GM19239 (cell line): Measurements from ENCODE around the gene CBLN3.

Experiments
- DNase-seq: peaks from one replicate; pipeline ENCODE4 v3.0.0; 2011; ENCODE audit warnings: low spot score; ENCODE audit not compliant: insufficient read length
- FAIRE-seq: peaks from 2 replicates; lab custom pipeline; 2011; peaks lifted over from hg19 to GRCh38; lab: Jason Lieb, UNC

CBLN3 gene

DNA sequence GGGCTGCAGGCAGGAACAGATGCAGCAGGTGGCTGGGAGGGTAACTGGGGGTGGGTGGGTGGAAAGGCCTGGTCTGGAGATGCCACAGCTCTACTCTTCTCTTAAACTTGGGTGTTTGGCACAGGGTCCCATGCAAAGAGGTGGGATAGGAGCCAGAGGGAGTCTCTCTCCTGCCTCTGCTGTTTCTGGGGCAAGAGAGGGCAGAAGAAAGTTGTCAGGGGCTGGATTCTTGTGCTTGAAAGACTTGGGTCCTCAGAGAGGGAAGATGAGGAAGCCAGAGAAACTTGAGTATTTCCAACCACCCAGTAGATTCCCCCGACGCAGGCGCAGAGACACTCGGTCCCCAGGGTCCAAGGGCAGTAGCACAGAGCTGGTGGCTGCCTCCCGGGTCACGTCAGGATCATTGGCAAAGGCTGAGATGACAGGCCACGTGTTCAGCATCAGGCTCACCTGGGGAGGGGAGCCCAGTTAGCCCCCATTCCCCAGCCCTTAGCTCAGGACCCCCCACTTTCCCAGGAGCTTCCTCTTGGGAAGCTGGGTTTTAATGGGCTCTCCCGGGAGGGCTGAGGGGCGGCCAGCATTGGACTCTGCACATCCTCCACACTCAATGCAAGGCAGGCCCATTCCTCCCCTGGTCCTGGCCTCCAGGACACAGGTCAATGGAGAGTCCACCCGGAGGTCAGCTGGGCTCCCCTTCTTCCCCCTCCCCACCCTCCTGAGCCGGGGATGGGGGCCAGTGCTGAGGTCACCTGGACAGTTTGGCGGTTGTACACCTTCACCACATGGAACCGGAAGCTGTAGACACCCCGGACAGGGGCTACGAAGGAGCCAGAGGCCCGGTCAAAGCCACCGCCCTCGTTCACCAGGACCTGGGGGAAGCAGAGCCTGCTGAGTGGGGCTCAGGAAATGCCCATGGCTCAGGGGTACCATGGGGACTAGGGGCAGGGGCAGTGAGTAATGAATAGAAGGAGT lies 1.6 kb downstream of the CBLN3 start:
- FAIRE-seq: no peak
- no peak for DNase-seq

- FAIRE-seq: no peak
- no peak for DNase-seq
These were observed 2.4 kb downstream of the CBLN3 start for GRCh38 chr14:24426912-24427536.

GRCh38 chr14:24426150-24426911 lies 3.1 kb downstream of the CBLN3 start:
- FAIRE-seq: no peak
- no peak for DNase-seq

GRCh38 chr14:24425704-24426103 lies 3.8 kb downstream of the CBLN3 start:
- no peak for FAIRE-seq
- no peak for DNase-seq

DNA sequence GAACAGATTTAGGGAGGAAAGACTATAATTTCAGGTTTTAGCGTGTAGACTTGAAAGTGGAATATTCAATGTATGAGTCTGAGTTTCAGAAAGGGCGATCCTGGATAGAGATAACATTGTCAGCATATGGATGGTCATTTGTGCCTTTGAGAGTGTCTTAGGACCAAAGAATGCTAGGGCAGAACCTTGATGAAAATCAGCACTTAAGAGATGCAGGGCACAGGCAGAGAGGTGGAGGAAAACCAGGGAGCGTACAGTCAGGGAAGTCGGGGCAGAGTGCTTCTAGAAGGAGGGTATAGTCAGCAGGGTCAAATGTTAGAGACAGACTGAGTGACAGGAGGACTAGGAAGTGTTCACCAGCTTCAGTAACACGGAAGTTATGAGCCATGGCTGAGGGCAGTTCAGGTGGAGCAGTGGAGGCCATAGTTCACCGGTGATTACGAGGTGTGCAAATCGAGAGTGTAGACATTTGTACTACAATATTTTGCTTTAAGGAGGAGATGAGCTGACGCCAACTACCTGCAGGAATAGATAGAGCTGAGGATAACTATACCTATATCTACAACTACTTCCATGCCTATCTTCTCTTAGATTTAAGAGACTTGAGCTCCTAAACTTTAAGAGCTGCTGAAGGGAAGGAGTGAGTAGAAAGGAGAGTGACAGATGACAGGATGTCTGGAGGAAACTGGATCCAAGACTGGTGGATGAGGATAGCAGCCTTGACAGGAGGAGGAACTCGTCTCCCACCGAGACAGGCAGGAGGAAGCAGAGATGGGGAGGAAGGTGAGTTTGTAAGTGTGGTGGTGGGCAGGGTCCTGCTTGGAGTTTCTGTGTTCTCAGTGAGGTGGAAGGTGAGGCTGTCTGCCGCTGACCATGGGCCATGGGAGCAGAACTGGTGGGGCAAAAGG lies 6.5 kb downstream of the CBLN3 start:
- FAIRE-seq (peak; percentile 28), DNase-seq (no peak)

DNA sequence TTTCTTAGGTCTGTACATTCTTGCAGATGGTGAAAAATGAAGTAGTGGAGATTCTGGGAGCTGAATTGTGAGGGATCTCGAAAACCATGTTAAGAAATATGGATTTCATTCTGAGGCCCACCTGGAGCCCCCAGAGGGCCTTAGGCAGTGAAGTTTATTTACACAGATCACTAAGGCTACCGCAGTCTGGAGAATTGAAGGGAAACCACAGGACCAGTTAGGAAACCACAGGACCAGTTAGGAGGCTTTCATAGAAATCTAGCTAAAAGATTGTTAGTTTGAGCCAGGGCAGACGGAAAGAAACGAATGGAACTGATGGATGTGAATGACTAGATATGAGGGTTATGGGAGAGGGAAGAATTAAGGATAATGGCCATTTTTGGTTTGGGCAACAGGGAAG lies 7.2 kb downstream of the CBLN3 start:
- FAIRE-seq: peak; percentile 54
- no peak for DNase-seq

DNA sequence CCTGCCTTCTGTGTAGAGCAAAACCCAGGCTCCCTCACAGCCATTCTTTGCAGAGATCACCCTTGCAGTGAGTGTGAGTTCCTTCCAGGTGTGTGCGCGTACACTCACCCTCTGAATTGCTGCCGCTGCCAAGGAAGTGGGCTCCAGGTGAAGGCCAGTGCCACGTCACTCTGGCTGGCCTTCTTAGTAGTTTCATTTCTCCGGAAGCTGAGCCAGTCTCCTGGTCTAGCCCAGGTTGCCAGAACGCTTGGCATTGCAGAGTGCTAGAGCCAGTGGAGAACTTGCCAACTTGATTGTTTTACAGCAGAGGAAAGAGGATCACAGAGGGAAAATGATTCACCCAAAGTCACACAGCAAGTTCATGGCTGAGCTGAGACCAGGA lies 11.0 kb downstream of the CBLN3 start:
- DNase-seq: no peak
- no peak for FAIRE-seq

GRCh38 chr14:24417832-24418491 lies 11.5 kb downstream of the CBLN3 start:
- FAIRE-seq: no peak
- no peak for DNase-seq

DNA sequence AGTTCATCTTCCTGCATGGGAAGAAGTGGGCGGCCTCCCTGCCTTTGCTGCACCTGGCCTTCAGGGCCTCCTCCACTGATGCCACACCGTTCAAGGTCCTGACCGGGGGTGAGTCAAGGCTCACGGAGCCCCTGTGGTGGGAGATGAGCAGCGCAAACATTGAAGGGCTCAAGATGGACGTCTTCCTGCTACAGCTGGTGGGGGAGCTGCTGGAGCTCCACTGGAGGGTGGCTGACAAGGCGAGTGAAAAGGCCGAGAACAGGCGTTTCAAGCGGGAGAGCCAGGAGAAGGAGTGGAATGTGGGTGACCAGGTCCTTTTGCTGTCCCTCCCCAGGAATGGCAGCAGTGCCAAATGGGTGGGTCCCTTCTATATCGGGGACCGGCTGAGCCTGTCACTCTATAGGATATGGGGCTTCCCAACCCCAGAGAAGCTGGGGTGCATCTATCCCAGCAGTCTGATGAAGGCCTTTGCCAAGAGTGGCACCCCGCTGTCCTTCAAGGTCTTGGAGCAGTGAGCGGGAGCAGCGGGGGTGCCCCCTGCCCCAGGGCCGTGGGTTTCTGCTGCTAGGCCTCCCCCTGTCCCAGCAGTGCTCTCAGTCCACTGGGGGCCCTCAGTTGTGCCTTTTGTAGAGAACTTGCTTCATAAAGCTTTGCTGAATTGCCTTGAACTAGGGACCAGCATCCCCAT lies 12.4 kb downstream of the CBLN3 start:
- FAIRE-seq: no peak
- DNase-seq: no peak

- DNase-seq (no peak), FAIRE-seq (no peak)
These were observed 13.1 kb downstream of the CBLN3 start for GRCh38 chr14:24416254-24416931.

- no peak for DNase-seq
- FAIRE-seq: no peak
These were observed 13.8 kb downstream of the CBLN3 start for GRCh38 chr14:24415421-24416253.

GRCh38 chr14:24414732-24415420 lies 14.6 kb downstream of the CBLN3 start:
- FAIRE-seq (no peak), DNase-seq (no peak)

DNA sequence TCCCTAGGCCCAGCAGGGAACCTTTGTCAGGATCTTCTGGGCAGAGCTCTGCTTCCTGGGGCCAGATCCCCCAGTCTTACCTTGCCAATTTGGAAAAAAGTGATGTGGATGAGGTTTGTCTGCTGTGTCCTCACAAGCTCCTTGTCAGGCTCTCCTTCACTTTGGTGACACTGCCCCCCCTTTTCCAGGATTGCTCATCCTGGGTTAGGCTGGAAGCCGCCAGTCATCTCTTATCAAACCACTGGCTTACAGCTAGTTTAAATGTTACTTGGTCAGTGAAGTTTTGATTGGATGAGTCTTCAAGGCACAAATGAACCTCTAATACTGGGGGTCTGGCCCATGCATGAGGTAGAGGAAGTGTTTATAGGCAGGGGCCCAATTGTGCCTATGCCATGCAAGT lies 15.4 kb downstream of the CBLN3 start:
- no peak for FAIRE-seq
- DNase-seq: no peak

DNA sequence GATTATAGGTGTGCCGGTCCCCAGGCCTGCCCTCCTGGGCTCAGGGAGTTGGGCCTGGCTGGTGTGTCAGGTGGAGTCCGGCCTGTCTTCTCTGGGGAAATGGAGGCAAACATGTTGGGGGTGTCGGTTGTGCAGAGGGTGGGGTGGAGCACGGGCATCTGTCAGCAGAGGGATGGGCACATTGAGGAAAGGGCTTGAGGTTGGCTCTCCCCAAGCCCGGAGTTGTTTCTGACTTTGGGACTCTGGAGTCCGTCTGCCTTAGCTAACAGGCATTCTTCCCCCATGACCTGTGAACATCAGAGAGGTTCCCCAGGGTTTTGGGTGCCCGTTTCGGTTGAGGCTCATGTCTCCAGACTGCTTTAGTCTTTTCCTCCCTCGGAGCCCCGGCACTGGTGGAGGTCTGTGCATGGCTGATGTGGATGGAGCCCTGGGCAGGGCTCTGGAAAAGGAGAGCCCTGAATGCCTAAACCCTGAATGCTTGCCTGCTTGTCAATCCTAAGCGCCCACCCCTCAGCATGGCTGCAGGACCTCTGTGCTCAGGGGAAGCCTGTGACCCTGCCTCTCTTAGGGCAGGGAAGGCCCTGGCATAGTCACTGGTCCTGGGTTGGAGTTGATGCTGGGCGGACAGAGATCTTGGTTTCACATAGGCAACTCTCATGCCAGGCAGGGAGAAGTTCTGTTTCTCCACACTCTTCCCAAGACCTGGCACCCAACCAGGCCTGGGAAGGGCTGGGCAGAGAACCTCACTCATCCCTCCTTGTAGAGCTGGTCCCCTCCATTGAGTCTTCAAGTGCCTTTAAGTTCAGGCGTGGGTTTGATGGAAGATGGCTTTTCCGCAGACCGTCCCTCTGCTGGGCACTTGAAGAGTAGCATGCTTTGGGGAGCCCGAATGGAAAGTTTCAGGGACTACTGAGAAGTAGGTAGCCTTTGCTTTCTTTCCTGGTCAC lies 17.8 kb downstream of the CBLN3 start:
- peak; percentile 62 for DNase-seq
- FAIRE-seq: peak; percentile 80

DNA sequence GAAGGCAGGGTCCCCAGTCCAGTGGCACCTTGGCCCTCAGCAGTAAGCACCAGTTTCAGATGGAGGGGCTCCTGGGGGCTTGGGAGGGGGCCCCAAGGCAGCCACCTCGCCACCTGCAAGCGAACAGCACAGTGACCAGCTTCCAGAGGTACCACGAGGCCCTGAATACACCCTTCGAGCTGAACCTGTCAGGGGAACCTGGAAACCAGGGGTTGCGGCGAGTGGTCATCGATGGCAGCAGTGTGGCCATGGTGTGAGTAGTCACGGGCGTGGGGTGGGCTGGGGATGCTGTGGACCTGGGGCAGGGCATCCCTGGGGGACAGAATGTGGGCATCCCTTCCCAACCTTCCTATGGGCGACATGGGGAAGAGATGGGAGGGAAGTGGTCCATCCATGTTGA lies 19.5 kb downstream of the CBLN3 start:
- DNase-seq (no peak), FAIRE-seq (no peak)

DNA sequence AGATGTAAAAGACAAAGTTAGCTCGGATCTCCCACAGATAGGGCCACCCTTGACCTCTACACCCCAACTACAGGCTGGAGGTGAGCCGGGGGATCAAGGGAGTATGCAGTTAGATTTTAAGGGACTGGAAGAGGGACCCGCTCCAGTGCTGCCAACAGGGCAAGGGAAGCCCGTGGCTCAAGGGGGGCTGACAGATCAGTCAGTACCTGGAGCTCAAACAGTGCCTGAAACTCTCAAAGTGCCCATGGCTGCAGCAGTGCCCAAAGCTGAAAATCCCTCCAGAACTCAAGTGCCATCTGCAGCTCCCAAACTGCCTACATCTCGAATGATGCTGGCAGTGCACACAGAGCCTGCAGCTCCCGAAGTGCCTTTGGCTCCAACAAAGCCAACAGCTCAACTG lies 20.3 kb downstream of the CBLN3 start:
- DNase-seq (no peak), FAIRE-seq (no peak)
